ENCODE measurements around the gene DOLPP1.
A peak's percentile ranks its signal among the peaks of the same experiment; 100 is the strongest.
"Not testable (repeated sequence)": the region's sequence is repeated elsewhere in the genome, so short reads cannot be mapped to it uniquely, and the experiment has no call there.

Gene DOLPP1

GRCh38 chr9:129095908-129096307, 15.0 kb downstream of the DOLPP1 start:
- no peak for DNase-seq

GRCh38 chr9:129097671-129098306, 16.9 kb downstream of the DOLPP1 start:
- no peak for DNase-seq

GRCh38 chr9:129098328-129098727, 17.4 kb downstream of the DOLPP1 start:
- DNase-seq, result no peak

GRCh38 chr9:129100383-129101169, 19.7 kb downstream of the DOLPP1 start:
- DNase-seq, result no peak

- no peak for DNase-seq
Measured at GRCh38 chr9:129101279-129101678, 20.4 kb downstream of the DOLPP1 start.

GRCh38 chr9:129102095-129102525, 21.2 kb downstream of the DOLPP1 start:
- DNase-seq, result no peak

- peak; percentile 1 to 25 for DNase-seq
Measured at GRCh38 chr9:129102791-129103594, 22.1 kb downstream of the DOLPP1 start.

GRCh38 chr9:129103595-129103965, 22.7 kb downstream of the DOLPP1 start:
- no peak for DNase-seq

- DNase-seq, result no peak
Measured at GRCh38 chr9:129104051-129104450, 23.1 kb downstream of the DOLPP1 start.

GRCh38 chr9:129105857-129106694, 25.2 kb downstream of the DOLPP1 start:
- DNase-seq, result no peak

GRCh38 chr9:129107651-129108050, 26.7 kb downstream of the DOLPP1 start:
- DNase-seq, result no peak

GRCh38 chr9:129108083-129108804, 27.3 kb downstream of the DOLPP1 start:
- DNase-seq, result no peak

- no peak for DNase-seq
Measured at GRCh38 chr9:129108805-129109536, 28.1 kb downstream of the DOLPP1 start.

- DNase-seq, result no peak
Measured at GRCh38 chr9:129109537-129109903, 28.6 kb downstream of the DOLPP1 start.

GRCh38 chr9:129109952-129110739, 29.2 kb downstream of the DOLPP1 start:
- DNase-seq, result no peak

GRCh38 chr9:129110740-129111527, 30.0 kb downstream of the DOLPP1 start, which contains the start of the genes CRAT and PTPA:
TSS of gene CRAT (minus strand) at chr9:129110793. CDS start at chr9:129110509, 284 bp downstream.
TSS of gene PTPA (plus strand) at chr9:129111415. CDS start at chr9:129111601, 186 bp downstream.
- DNase-seq, result peak; percentile 92 to 96

- peak; percentile 10 to 38 for DNase-seq
Measured at GRCh38 chr9:129111528-129112151, 30.7 kb downstream of the DOLPP1 start.

GRCh38 chr9:129112526-129112925, 31.6 kb downstream of the DOLPP1 start:
- DNase-seq, result not testable (repeated sequence)

Data from hippocampal formation (tissue), 2 donors.